ENCODE measurements around the gene B4GALT3. TPM values are rescaled to one million over a fixed set of nuclear protein-coding genes. Genes with fewer than 3 reads are reported as not detected.
A peak's percentile ranks its signal among the peaks of the same experiment; 100 is the strongest.

B4GALT3 gene
- total and polyA plus RNA-seq, 7 donors, result 16.3 to 48.1 (median 30.3) TPM

GRCh38 chr1:161173711-161174110, 3.6 kb downstream of the B4GALT3 start:
- DNase-seq, result peak in 1 of 2 donors; percentile 45
- H3K27ac ChIP-seq, result peak overlapping the region; percentile 2
- H3K27me3 ChIP-seq (ENCODE audit: insufficient read depth in 3 of 3, low read length in 2 of 3), result no peaks in the 10 kb centered on the region
- H3K36me3 ChIP-seq (ENCODE audit: insufficient read depth in 1 of 2, low read depth in 1 of 2), result peaks cover 6 to 77% of the 10 kb centered on the region in 2 donors
- intact Hi-C loops (cut with DNase I), result no loop called here
- H3K9me3 ChIP-seq, result no peaks in the 10 kb centered on the region
- H3K4me1 ChIP-seq, result peaks cover 24% of the 10 kb centered on the region
- no peak for ATAC-seq
- WGBS, 3 donors, result 91 to 93% (median 91%) methylated on average over 11 of the region's 11 CpGs
- no peak overlapping the region for H3K4me3 ChIP-seq
- TF ChIP-seq, protein P1, sequence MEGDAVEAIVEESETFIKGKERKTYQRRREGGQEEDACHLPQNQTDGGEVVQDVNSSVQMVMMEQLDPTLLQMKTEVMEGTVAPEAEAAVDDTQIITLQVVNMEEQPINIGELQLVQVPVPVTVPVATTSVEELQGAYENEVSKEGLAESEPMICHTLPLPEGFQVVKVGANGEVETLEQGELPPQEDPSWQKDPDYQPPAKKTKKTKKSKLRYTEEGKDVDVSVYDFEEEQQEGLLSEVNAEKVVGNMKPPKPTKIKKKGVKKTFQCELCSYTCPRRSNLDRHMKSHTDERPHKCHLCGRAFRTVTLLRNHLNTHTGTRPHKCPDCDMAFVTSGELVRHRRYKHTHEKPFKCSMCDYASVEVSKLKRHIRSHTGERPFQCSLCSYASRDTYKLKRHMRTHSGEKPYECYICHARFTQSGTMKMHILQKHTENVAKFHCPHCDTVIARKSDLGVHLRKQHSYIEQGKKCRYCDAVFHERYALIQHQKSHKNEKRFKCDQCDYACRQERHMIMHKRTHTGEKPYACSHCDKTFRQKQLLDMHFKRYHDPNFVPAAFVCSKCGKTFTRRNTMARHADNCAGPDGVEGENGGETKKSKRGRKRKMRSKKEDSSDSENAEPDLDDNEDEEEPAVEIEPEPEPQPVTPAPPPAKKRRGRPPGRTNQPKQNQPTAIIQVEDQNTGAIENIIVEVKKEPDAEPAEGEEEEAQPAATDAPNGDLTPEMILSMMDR (IDR thresholded peaks at IDR 0.05), result no peak

DNA sequence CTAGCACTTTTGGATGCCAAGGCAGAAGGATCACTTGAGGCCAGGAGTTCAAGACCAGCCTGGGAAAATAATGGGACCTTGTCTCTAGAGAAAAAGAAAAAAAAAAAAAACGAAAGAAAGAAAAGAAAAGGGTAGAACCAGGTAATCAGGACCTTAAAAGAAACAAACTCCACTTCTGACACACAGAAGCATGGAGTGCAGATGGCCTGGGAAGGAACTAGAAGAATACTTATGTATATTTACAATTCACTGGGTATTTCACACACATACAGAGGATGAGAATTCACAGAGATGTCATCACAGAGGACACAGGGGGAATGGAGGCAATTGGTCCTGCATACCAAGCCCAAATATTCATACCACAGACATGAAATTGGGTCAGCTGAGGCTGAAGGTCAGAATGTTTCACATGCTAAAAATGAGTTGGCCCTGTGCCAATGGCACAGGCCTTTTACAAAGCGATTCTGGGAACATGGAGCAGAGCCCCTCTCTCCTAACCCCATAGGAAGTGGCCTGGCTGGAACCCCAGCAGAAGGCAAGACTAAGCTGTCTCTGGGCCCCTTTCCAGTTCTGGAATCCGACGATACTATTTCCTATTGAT, 4.4 kb downstream of the B4GALT3 start:
- no peaks in the 10 kb centered on the region for H3K9me3 ChIP-seq
- H3K27ac ChIP-seq, result peak overlapping the region; percentile 2
- no peaks in the 10 kb centered on the region for H3K27me3 ChIP-seq (ENCODE audit: insufficient read depth in 3 of 3, low read length in 2 of 3)
- peaks cover 24% of the 10 kb centered on the region for H3K4me1 ChIP-seq
- H3K36me3 ChIP-seq (ENCODE audit: insufficient read depth in 1 of 2, low read depth in 1 of 2), result peaks cover 6 to 85% of the 10 kb centered on the region in 2 donors
- TF ChIP-seq, protein P1 (IDR thresholded peaks at IDR 0.05), result no peak
- no peak overlapping the region for H3K4me3 ChIP-seq
- 12 to 25% (median 14%) methylated on average over 4 of the region's 4 CpGs for WGBS, 3 donors
- DNase-seq, result peak; percentile 68 to 72
- ATAC-seq, result peak in 1 of 4 donors; percentile 19
- intact Hi-C loops (cut with DNase I), result no loop called here

DNA sequence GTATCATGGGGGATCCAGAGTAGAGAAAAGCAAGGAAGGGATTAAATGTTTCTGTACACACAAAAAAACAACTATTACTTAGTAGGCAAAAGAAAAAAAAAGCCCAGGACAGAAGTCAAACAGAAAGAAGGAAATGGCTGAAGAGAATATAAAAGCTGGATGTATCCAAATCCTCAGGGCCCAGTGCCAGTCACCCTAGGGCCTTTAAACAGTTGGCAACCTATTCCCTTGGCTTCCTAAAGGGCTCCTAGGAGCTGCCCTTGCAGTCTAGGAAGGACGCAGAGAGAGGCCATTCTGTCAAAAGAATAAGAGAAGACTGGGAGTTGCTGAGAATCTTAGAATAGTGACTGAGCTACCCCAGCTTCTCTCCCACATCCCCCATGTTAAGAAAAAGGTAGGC, 5.0 kb downstream of the B4GALT3 start:
- DNase-seq (peak in 1 of 2 donors; percentile 8), ATAC-seq (no peak)
- WGBS, 3 donors, result 63 to 78% (median 67%) methylated on average over 1 of the region's 1 CpG
- Histone ChIP-seq H3K27ac (peak overlapping the region; percentile 2), H3K27me3 (ENCODE audit: insufficient read depth in 3 of 3, low read length in 2 of 3) (no peaks in the 10 kb centered on the region), H3K4me3 (no peak overlapping the region), H3K4me1 (peaks cover 29% of the 10 kb centered on the region), H3K36me3 (ENCODE audit: insufficient read depth in 1 of 2, low read depth in 1 of 2) (peaks cover 6 to 89% of the 10 kb centered on the region in 2 donors), H3K9me3 (no peaks in the 10 kb centered on the region)
- TF ChIP-seq, protein P1 (IDR thresholded peaks at IDR 0.05), result no peak
- intact Hi-C loops (cut with DNase I), result no loop called here

- ATAC-seq, result no peak
- H3K9me3 ChIP-seq, result no peaks in the 10 kb centered on the region
- intact Hi-C loops (cut with DNase I), result no loop called here
- no peak overlapping the region for H3K4me3 ChIP-seq
- peak in 1 of 2 donors; percentile 34 for DNase-seq
- TF ChIP-seq, protein P1 (IDR thresholded peaks at IDR 0.05), result no peak
- WGBS, 3 donors, result 81 to 86% (median 86%) methylated on average over 12 of the region's 12 CpGs
- H3K36me3 ChIP-seq (ENCODE audit: insufficient read depth in 1 of 2, low read depth in 1 of 2), result peaks cover 6 to 89% of the 10 kb centered on the region in 2 donors
- H3K4me1 ChIP-seq, result peaks cover 34% of the 10 kb centered on the region
- no peak overlapping the region for H3K27ac ChIP-seq
- no peaks in the 10 kb centered on the region for H3K27me3 ChIP-seq (ENCODE audit: insufficient read depth in 3 of 3, low read length in 2 of 3)
These were observed 5.6 kb downstream of the B4GALT3 start for GRCh38 chr1:161171696-161172095.

DNA sequence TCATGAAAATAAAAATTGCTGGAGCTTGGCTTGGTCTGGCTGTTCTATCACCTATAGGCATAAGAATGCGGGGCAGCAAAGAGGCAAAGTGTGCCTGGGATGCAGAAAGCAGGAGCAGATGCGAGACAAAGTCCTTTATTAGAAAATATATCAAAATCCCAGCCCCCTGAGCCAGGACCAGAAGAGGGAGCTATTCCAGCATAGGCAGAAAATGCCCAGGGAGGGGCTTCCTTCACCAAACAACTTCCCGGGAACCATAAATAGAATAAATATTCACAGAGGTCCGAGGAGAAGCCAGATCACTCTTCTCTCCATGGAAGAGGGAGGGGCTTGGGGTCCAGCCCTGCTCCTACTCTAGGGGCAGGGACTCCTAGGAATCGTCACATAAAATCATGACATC, 6.1 kb downstream of the B4GALT3 start:
- H3K4me3 ChIP-seq, result no peak overlapping the region
- 55 to 56% (median 56%) methylated on average over 5 of the region's 5 CpGs for WGBS, 3 donors
- DNase-seq, result no peak
- no peaks in the 10 kb centered on the region for H3K27me3 ChIP-seq (ENCODE audit: insufficient read depth in 3 of 3, low read length in 2 of 3)
- no peak for ATAC-seq
- peaks cover 29% of the 10 kb centered on the region for H3K4me1 ChIP-seq
- TF ChIP-seq, protein P1 (IDR thresholded peaks at IDR 0.05), result no peak
- no peaks in the 10 kb centered on the region for H3K9me3 ChIP-seq
- intact Hi-C loops (cut with DNase I), result no loop called here
- H3K36me3 ChIP-seq (ENCODE audit: insufficient read depth in 1 of 2, low read depth in 1 of 2), result peaks cover 6 to 87% of the 10 kb centered on the region in 2 donors
- H3K27ac ChIP-seq, result no peak overlapping the region

Data from psoas muscle (tissue), 8 donors.